T-helper 1 cell treated with Interleukin-12 subunit alpha and Interleukin-12 subunit beta and Interleukin-4 antibody, amounts not matched to agents 30 μg/mL and 1 μg/mL, for 36 hours (primary cell): ENCODE measurements around the gene KCTD11.
A peak's percentile ranks its signal among the peaks of the same experiment; 100 is the strongest.
"Not testable (repeated sequence)": the region's sequence is repeated elsewhere in the genome, so short reads cannot be mapped to it uniquely, and the experiment has no call there.

ENCODE experiments used
- H3K27ac Mint-ChIP-seq: one replicate; pipeline ENCODE4 v1.8.0; 2021; ENCODE audit warnings: mild to moderate bottlenecking, mixed read lengths
- H3K27me3 Mint-ChIP-seq: one replicate; pipeline ENCODE4 v1.8.0; 2021; ENCODE audit warnings: low read depth, mixed read lengths
- H3K36me3 Mint-ChIP-seq: one replicate; pipeline ENCODE4 v1.8.0; 2021; ENCODE audit warnings: low read depth, mixed read lengths
- H3K4me1 Mint-ChIP-seq: one replicate; pipeline ENCODE4 v1.8.0; 2021; ENCODE audit warnings: low read depth, mixed read lengths
- H3K4me3 Mint-ChIP-seq: one replicate; pipeline ENCODE4 v1.8.0; 2021; ENCODE audit warnings: mild to moderate bottlenecking, moderate library complexity, mixed read lengths
- H3K9me3 Mint-ChIP-seq: one replicate; pipeline ENCODE4 v1.8.0; 2021; ENCODE audit warnings: mixed read lengths

The KCTD11 gene

DNA sequence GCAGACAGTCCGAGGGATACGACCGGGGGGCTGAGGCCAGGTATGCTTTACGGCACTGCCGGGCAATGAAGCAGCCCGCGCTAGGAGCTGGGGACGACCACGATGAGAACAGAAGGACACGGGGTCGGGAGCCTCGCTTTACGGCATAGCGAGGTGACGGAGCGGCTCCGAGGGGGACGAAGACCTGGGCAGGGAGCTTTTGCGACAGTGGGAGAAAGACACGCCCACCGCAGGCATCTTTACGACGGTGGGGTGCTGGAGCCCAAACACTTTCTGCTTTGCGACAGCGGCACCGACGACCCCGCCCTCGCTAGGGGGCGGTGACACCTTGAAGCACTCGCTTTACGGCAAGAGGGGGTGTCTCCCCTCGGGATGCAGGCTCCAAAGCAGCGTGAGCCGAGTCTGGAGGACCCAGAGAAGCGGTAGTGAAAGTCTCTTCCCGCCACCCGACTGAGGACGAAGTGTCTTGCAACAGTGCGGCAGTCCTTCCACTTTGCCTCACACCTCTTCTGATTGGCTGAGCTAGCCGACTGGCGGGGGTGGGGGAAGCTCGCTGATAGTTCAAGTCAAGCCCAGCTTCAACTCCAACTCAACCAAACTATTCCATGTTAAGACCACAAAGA lies 22.5 kb upstream of the KCTD11 start:
- Mint-ChIP-seq H3K27me3 (no peaks in the 10 kb centered on the region), H3K4me1 (peaks cover 24% of the 10 kb centered on the region), H3K27ac (peak overlapping the region; percentile 88), H3K36me3 (no peaks in the 10 kb centered on the region), H3K4me3 (peak overlapping the region; percentile 86), H3K9me3 (no peaks in the 10 kb centered on the region)

DNA sequence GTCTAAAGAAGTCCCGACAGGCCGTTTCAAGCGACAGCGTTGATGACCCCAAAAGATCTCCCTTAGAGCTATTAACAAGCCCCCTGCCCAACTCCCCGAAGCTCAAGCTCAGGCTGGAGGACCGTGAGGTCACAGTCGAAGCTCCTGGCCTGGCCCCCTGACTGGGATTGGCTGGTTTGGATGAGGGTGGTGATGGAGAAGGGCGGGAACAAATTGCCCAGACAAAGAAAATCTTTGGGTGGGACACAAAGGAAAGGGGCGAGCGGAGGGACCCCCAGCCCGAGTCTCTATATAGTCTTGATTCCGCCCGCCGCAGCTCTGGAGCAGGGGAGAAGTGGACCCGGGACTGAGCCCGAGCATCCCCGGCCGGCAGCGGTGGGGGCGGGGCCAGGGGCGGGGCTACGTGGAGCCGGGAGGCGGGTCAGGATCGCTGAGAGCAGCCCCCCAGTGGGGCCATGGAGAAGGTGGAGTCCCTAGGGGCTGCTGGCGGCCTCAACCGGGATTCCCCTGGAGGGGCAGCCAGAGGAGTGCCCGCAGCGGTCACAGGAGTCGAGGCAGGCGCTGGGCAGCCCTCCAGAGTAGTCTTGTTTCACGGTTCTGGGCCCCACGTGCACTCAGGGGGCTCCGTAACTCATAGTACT lies 21.8 kb upstream of the KCTD11 start:
- Mint-ChIP-seq H3K4me1 (peaks cover 25% of the 10 kb centered on the region), H3K27ac (peak overlapping the region; percentile 88), H3K9me3 (no peaks in the 10 kb centered on the region), H3K4me3 (peak overlapping the region; percentile 86), H3K27me3 (no peaks in the 10 kb centered on the region), H3K36me3 (no peaks in the 10 kb centered on the region)

DNA sequence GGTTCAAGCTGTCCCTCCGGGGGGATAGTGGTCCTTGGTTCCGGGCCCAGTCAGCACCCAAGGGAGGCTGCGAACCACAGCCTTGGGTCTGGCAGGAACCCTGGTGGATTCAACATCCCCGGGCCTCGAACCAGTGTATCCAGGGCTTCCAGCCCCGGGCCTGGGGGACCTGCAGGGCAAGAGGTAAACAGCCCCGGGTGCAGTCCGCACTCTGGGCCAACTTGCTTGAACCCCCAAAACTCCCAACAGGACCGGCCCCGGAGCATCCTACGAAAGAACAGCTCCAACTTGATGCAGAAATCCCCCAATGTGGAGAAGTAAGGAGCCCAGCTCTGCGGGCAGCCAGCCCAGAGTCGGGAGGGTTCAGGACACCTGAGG lies 21.3 kb upstream of the KCTD11 start:
- Mint-ChIP-seq H3K27me3 (no peaks in the 10 kb centered on the region), H3K36me3 (no peaks in the 10 kb centered on the region), H3K4me1 (peaks cover 30% of the 10 kb centered on the region), H3K4me3 (peak overlapping the region; percentile 86), H3K27ac (no peak overlapping the region), H3K9me3 (no peaks in the 10 kb centered on the region)

DNA sequence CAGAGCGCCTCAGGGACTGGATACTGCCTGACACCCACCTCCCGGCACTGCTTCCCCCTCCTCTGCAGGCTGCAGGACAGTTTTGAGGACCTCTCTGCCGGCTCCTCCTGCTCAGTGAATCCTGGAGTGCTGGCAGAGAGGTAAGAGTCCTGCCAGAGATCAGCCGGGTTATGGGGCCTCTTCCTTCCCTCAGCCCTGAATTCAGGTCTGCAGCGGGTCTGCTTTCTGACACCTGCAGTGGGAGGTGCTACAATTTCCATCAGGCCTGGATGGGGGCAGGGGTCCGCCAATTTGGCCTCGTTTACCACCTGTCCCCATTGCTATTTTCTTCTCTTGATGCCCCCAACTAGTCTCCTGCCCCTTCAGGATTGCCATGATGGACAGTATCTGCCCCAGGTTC lies 19.9 kb upstream of the KCTD11 start:
- H3K36me3 Mint-ChIP-seq = peaks cover 3% of the 10 kb centered on the region
- peak overlapping the region; percentile 21 for H3K4me3 Mint-ChIP-seq
- H3K9me3 Mint-ChIP-seq = no peaks in the 10 kb centered on the region
- H3K27ac Mint-ChIP-seq = peak overlapping the region; percentile 71
- H3K27me3 Mint-ChIP-seq = no peaks in the 10 kb centered on the region
- peaks cover 37% of the 10 kb centered on the region for H3K4me1 Mint-ChIP-seq

DNA sequence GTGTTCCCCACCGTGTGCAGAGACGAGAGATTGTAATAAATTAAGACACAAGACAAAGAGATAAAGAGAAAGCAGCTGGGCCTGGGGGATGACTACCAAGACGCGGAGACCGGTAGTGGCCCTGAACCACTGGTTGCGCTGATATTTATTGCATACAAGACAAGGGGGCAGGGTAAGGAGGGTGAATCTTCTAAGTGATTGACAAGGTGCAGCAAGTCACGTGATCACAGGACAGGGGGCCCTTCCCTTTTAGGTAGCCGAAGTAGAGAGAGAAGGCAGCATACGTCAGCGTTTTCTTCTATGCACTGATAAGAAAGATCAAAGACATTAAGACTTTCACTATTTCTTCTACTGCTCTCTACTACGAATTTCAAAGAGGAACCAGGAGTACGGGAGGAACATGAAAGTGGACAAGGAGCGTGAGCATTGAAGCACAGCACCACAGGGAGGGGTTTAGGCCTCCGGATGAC lies 19.3 kb upstream of the KCTD11 start:
- Mint-ChIP-seq H3K4me3 (peak overlapping the region; percentile 21), H3K4me1 (peaks cover 41% of the 10 kb centered on the region), H3K27ac (peak overlapping the region; percentile 71)
- not testable (repeated sequence) for H3K27me3 Mint-ChIP-seq, H3K36me3 Mint-ChIP-seq, H3K9me3 Mint-ChIP-seq

GRCh38 chr17:7334938-7335538 lies 16.9 kb upstream of the KCTD11 start:
- Mint-ChIP-seq H3K27ac (peak overlapping the region; percentile 97), H3K4me1 (peaks cover 37% of the 10 kb centered on the region), H3K36me3 (peaks cover 16% of the 10 kb centered on the region), H3K9me3 (no peaks in the 10 kb centered on the region), H3K27me3 (no peaks in the 10 kb centered on the region), H3K4me3 (peak overlapping the region; percentile 97)

- H3K9me3 Mint-ChIP-seq, H3K27me3 Mint-ChIP-seq: not testable (repeated sequence)
- Mint-ChIP-seq H3K4me1 (peaks cover 38% of the 10 kb centered on the region), H3K4me3 (peak overlapping the region; percentile 97), H3K27ac (peak overlapping the region; percentile 97), H3K36me3 (peaks cover 18% of the 10 kb centered on the region)
These were observed 16.2 kb upstream of the KCTD11 start for GRCh38 chr17:7335765-7336164.

GRCh38 chr17:7336240-7337175 lies 15.5 kb upstream of the KCTD11 start, which contains the start of gene ACAP1:
Gene ACAP1 (plus strand): TSS chr17:7336529. CDS start chr17:7336735, 206 bp downstream.
- Mint-ChIP-seq H3K9me3 (no peaks in the 10 kb centered on the region), H3K27me3 (no peaks in the 10 kb centered on the region), H3K4me3 (peak within 1 kb of the TSS; percentile 97), H3K27ac (peak within 1 kb of the TSS; percentile 97), H3K4me1 (peaks cover 40% of the 10 kb centered on the region), H3K36me3 (peaks cover 21% of the 10 kb centered on the region)

DNA sequence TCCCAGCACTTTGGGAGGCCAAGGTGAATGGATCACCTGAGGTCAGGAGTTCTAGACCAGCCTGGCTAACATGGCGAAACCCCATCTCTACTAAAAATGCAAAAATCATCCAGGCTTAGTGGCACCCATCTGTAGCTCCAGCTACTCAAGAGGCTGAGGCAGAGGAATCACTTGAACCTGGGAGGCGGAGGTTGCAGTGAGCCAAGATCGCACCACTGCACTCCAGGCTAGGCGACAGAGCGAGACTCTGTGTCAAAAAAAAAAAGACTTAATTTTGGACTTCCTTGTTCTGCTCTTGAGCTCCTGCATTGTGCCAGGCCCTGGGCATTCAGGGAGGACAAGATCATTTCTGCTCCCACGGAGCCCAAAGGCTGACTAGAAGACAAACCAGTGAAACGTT lies 14.4 kb upstream of the KCTD11 start:
- Mint-ChIP-seq H3K4me3 (peak overlapping the region; percentile 97), H3K36me3 (peaks cover 22% of the 10 kb centered on the region), H3K4me1 (peaks cover 36% of the 10 kb centered on the region), H3K27ac (peak overlapping the region; percentile 97)
- H3K9me3 Mint-ChIP-seq, H3K27me3 Mint-ChIP-seq: not testable (repeated sequence)

DNA sequence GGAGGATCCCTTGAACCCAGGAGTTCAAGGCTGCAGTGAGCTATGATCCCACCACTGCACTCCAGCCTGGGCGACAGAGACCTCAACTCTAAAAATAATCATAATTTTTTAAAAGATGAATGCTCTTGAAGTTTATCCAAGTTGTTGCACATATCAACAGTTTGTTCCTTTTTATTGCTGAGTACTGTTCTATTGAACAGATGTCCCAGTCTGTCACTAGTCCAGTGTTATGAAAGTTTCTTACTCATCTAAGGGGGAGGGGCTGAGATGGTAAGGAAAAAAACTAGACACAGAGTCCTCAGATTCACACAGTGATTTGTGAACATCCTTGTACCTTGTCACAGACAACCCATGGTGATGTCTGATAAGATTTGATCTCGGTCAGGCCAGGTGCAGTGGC lies 11.8 kb upstream of the KCTD11 start:
- peaks cover 32% of the 10 kb centered on the region for H3K36me3 Mint-ChIP-seq
- H3K9me3 Mint-ChIP-seq = no peaks in the 10 kb centered on the region
- no peak overlapping the region for H3K27ac Mint-ChIP-seq
- H3K4me3 Mint-ChIP-seq = peak overlapping the region; percentile 68
- H3K4me1 Mint-ChIP-seq = peaks cover 31% of the 10 kb centered on the region
- H3K27me3 Mint-ChIP-seq = no peaks in the 10 kb centered on the region

- H3K27ac Mint-ChIP-seq = peak overlapping the region; percentile 63
- no peaks in the 10 kb centered on the region for H3K9me3 Mint-ChIP-seq
- peaks cover 24% of the 10 kb centered on the region for H3K4me1 Mint-ChIP-seq
- H3K4me3 Mint-ChIP-seq = no peak overlapping the region
- H3K27me3 Mint-ChIP-seq = no peaks in the 10 kb centered on the region
- peaks cover 43% of the 10 kb centered on the region for H3K36me3 Mint-ChIP-seq
These were observed 10.1 kb upstream of the KCTD11 start for GRCh38 chr17:7341842-7342241.

- H3K9me3 Mint-ChIP-seq = no peaks in the 10 kb centered on the region
- peaks cover 21% of the 10 kb centered on the region for H3K4me1 Mint-ChIP-seq
- H3K27ac Mint-ChIP-seq = no peak overlapping the region
- H3K36me3 Mint-ChIP-seq = peaks cover 43% of the 10 kb centered on the region
- H3K4me3 Mint-ChIP-seq = no peak overlapping the region
- H3K27me3 Mint-ChIP-seq = no peaks in the 10 kb centered on the region
These were observed 8.7 kb upstream of the KCTD11 start for GRCh38 chr17:7343250-7343649.

DNA sequence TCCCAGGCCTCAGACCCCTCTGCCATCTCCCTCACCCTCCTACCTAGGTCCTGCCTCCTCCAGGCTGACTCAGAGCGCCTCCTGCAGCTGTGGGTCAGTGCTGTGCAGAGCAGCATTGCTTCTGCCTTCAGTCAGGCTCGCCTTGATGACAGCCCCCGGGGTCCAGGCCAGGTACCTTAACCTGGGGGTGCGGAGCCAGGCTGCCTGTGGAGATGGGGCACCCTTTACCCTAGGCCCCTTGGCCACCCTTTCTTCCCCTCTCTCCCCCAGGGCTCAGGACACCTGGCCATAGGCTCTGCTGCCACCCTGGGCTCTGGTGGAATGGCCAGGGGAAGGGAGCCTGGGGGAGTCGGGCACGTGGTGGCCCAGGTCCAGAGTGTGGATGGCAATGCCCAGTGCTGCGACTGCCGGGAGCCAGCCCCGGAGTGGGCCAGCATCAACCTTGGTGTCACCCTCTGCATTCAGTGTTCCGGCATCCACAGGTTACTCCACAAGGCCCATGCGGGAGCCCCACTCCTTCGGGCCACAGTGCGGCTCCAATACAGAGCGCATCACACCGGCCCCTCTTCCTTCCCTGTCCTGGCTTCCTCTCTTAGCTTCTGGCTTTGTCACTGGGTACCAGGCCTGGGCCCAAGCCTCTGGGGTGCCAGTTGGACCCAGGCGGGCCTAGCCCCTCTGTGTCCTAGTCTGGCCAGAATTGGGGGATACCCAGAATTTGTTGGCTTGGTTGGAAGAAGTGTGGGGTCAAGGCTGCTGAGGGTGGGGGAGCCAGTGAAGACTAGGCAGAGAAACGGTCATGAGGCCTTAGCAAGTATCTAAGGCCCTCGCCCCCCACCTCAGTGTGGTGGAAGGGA lies 5.0 kb upstream of the KCTD11 start:
- H3K4me1 Mint-ChIP-seq = peaks cover 25% of the 10 kb centered on the region
- peaks cover 47% of the 10 kb centered on the region for H3K36me3 Mint-ChIP-seq
- no peaks in the 10 kb centered on the region for H3K27me3 Mint-ChIP-seq
- H3K4me3 Mint-ChIP-seq = no peak overlapping the region
- no peaks in the 10 kb centered on the region for H3K9me3 Mint-ChIP-seq
- no peak overlapping the region for H3K27ac Mint-ChIP-seq
